GM21576 (cell line): ENCODE results near the gene TPD52L2.
"Not testable (repeated sequence)": the region's sequence is repeated elsewhere in the genome, so short reads cannot be mapped to it uniquely, and the experiment has no call there.

Source experiments
- ATAC-seq: cut with Tn5 transposase; IDR thresholded peaks from one replicate; pipeline ENCODE4 v1.9.1; 2021; ENCODE audit warnings: mild to moderate bottlenecking, moderate library complexity; ENCODE audit not compliant: unreplicated experiment

The TPD52L2 gene

GRCh38 chr20:63895202-63895951, 30.3 kb downstream of the TPD52L2 start:
- peak; percentile 5 for ATAC-seq

GRCh38 chr20:63895952-63896263, 30.8 kb downstream of the TPD52L2 start:
- no peak for ATAC-seq

- no peak for ATAC-seq
Observed at GRCh38 chr20:63896264-63897105, 31.4 kb downstream of the TPD52L2 start.

GRCh38 chr20:63897978-63898561, 33.0 kb downstream of the TPD52L2 start:
- ATAC-seq = no peak

- no peak for ATAC-seq
Observed at GRCh38 chr20:63898882-63899558, 34.0 kb downstream of the TPD52L2 start.

GRCh38 chr20:63900413-63900812, 35.3 kb downstream of the TPD52L2 start:
- no peak for ATAC-seq

- no peak for ATAC-seq
Observed at GRCh38 chr20:63903796-63904561, 38.9 kb downstream of the TPD52L2 start.

- ATAC-seq = no peak
Observed at GRCh38 chr20:63908008-63908682, 43.1 kb downstream of the TPD52L2 start.

GRCh38 chr20:63911176-63911575, 46.1 kb downstream of the TPD52L2 start:
- no peak for ATAC-seq

GRCh38 chr20:63913768-63914167, 48.7 kb downstream of the TPD52L2 start:
- no peak for ATAC-seq

GRCh38 chr20:63915471-63915870, 50.4 kb downstream of the TPD52L2 start:
- no peak for ATAC-seq

- ATAC-seq = not testable (repeated sequence)
Observed at GRCh38 chr20:63916371-63916939, 51.4 kb downstream of the TPD52L2 start.

- no peak for ATAC-seq
Observed at GRCh38 chr20:63917811-63918210, 52.7 kb downstream of the TPD52L2 start.

GRCh38 chr20:63919130-63919529, 54.1 kb downstream of the TPD52L2 start:
- ATAC-seq = no peak

- no peak for ATAC-seq
Observed at GRCh38 chr20:63920226-63920625, 55.2 kb downstream of the TPD52L2 start.

GRCh38 chr20:63923651-63924050, 58.6 kb downstream of the TPD52L2 start:
- no peak for ATAC-seq

- no peak for ATAC-seq
Observed at GRCh38 chr20:63924241-63924640, 59.2 kb downstream of the TPD52L2 start.

- ATAC-seq = no peak
Observed at GRCh38 chr20:63926298-63926697, 61.2 kb downstream of the TPD52L2 start.

GRCh38 chr20:63929071-63929470, 64.0 kb downstream of the TPD52L2 start:
- no peak for ATAC-seq

- not testable (repeated sequence) for ATAC-seq
Observed at GRCh38 chr20:63929473-63929883, 64.4 kb downstream of the TPD52L2 start.
